AG04450 (cell line): ENCODE results near the gene CDC23. TPM values are rescaled to one million over a fixed set of nuclear protein-coding genes. Genes with fewer than 3 reads are reported as not detected.
"Not testable (repeated sequence)": the region's sequence is repeated elsewhere in the genome, so short reads cannot be mapped to it uniquely, and the experiment has no call there.

Experiments used
- CTCF ChIA-PET: fragments of 300-600, 350-600 bp; formaldehyde crosslinking; extraction: SDS; loops from one replicate; lab custom pipeline; 2022; ENCODE audit warnings: antibody characterized with exemption, inconsistent platforms; lab: Charles Lee
- POLR2A ChIA-PET: fragments of 350-600 bp; formaldehyde crosslinking; extraction: SDS; loops from one replicate; lab custom pipeline; 2021; ENCODE audit warnings: antibody characterized with exemption, inconsistent platforms; lab: Yijun Ruan, JAX
- DNase-seq: peaks from one replicate; pipeline ENCODE4 v3.0.0-alpha.2; 2011; ENCODE audit warnings: low read depth, low spot score
- H3K27ac ChIP-seq: one replicate; pipeline ENCODE4 v1.5.1; 2012; ENCODE audit warnings: low read depth, low read length, control low read depth
- H3K27me3 ChIP-seq: one replicate; pipeline ENCODE4 v1.6.0; 2012; ENCODE audit warnings: low read length; ENCODE audit not compliant: control insufficient read depth, insufficient read depth
- H3K4me3 ChIP-seq: 2 replicates; pipeline ENCODE4 v1.5.1; 2011; ENCODE audit warnings: mild to moderate bottlenecking, low read depth, low read length, control low read depth
- H3K9me3 ChIP-seq: 2 replicates; pipeline ENCODE4 v1.5.1; 2012; ENCODE audit warnings: low read length; ENCODE audit not compliant: control insufficient read depth, insufficient read depth
- CTCF ChIP-seq: IDR thresholded peaks from 2 replicates; pipeline ENCODE4 v1.5.1; 2011; ENCODE audit warnings: low read depth, low read length, control low read depth, inconsistent platforms
- polyA plus RNA-seq: library from polyadenylated mRNA; depleted of rRNA; stranded (reverse); fragments of >200 nt; gene quantifications from 2 replicates; pipeline ENCODE4 v1.2.3, GENCODE V29; 2011

CDC23 gene
- polyA plus RNA-seq, 1 experiment, result 38.1 TPM

- POLR2A ChIA-PET, result no interaction called here
- CTCF ChIA-PET, result interaction anchor here (0.6 to 5.0 kb wide), 20 partner anchors 10 to 188 kb away, joined by 3 to 58 read pairs (median 4); partner anchors contain the start of genes BRD8, CDC23, GFRA3 and KDM3B
Measured at GRCh38 chr5:138223532-138223931, 10.4 kb upstream of the CDC23 start.

GRCh38 chr5:138216799-138217198, 3.7 kb upstream of the CDC23 start:
- no peak overlapping the region for H3K4me3 ChIP-seq
- POLR2A ChIA-PET, result interaction anchor here (0.7 kb wide), 1 partner anchor 27 kb away, joined by 4 read pairs; no protein-coding TSS in a partner anchor
- no peak for TF ChIP-seq CTCF

More at GRCh38 chr5:138223532-138223931, 10.4 kb upstream of the CDC23 start:
- no peak for TF ChIP-seq CTCF
- Histone ChIP-seq H3K27me3 (no peaks in the 10 kb centered on the region), H3K4me3 (no peak overlapping the region), H3K9me3 (peaks cover 6% of the 10 kb centered on the region; the same call in 1 of the 2 replicates), H3K27ac (no peak overlapping the region)
- DNase-seq, result no peak

GRCh38 chr5:138212828-138213160, 329 bp downstream of the CDC23 start:
- ChIA-PET CTCF (interaction anchor here (3.2 to 3.3 kb wide), 2 partner anchors 10 to 140 kb away, joined by 19 to 20 read pairs; partner anchors contain the start of gene KDM3B), POLR2A (interaction anchor here (1.0 to 2.2 kb wide), 5 partner anchors 24 to 142 kb away, joined by 3 to 10 read pairs (median 4); partner anchors contain the start of genes BRD8, FAM53C and KIF20A)
- H3K9me3 ChIP-seq, result no peaks in the 10 kb centered on the region
- peak overlapping the region; percentile 77 for H3K27ac ChIP-seq
- H3K27me3 ChIP-seq, result no peaks in the 10 kb centered on the region
- no peak for TF ChIP-seq CTCF
- DNase-seq, result no peak
- H3K4me3 ChIP-seq, result peak overlapping the region; percentile 98

More at GRCh38 chr5:138216799-138217198, 3.7 kb upstream of the CDC23 start:
- Histone ChIP-seq H3K27me3 (no peaks in the 10 kb centered on the region), H3K27ac (no peak overlapping the region), H3K9me3 (no peaks in the 10 kb centered on the region)
- DNase-seq, result no peak
- CTCF ChIA-PET, result interaction anchor here (0.6 kb wide), 1 partner anchor 437 kb away, joined by 3 read pairs; no protein-coding TSS in a partner anchor

- no peak for TF ChIP-seq CTCF
- no peaks in the 10 kb centered on the region for H3K27me3 ChIP-seq
- H3K4me3 ChIP-seq, result no peak overlapping the region
- DNase-seq, result no peak
- H3K9me3 ChIP-seq, result no peaks in the 10 kb centered on the region
- ChIA-PET CTCF (no interaction called here), POLR2A (no interaction called here)
- no peak overlapping the region for H3K27ac ChIP-seq
Measured at GRCh38 chr5:138210985-138211384, 2.1 kb downstream of the CDC23 start.

- H3K27ac ChIP-seq, H3K9me3 ChIP-seq, H3K4me3 ChIP-seq, H3K27me3 ChIP-seq, CTCF ChIA-PET, DNase-seq: not testable (repeated sequence)
- POLR2A ChIA-PET, result interaction anchor here (0.7 kb wide), 1 partner anchor 14 kb away, joined by 5 read pairs; no protein-coding TSS in a partner anchor
Measured at GRCh38 chr5:138193859-138194258, 19.3 kb downstream of the CDC23 start.
